GM10248 (cell line): Measurements from ENCODE around the gene CHRNA1.

Source experiments
- CTCF ChIA-PET: fragments of 300-600 bp; sonication (Branson Sonifier 250); formaldehyde crosslinking; extraction: SDS; loops from one replicate; lab custom pipeline; 2021; ENCODE audit warnings: antibody characterized with exemption; lab: Yijun Ruan, JAX
- POLR2A ChIA-PET: fragments of 350-650 bp; sonication (Branson Sonifier 250); formaldehyde crosslinking; extraction: SDS; loops from one replicate; lab custom pipeline; 2020; ENCODE audit warnings: antibody characterized with exemption; lab: Yijun Ruan, JAX
- DNase-seq: peaks from one replicate; pipeline ENCODE4 v3.0.0; 2012; ENCODE audit errors: extremely low spot score
- CTCF ChIP-seq: IDR thresholded peaks from 2 replicates; pipeline ENCODE4 v1.5.1; 2012; ENCODE audit warnings: mild to moderate bottlenecking, low read depth; ENCODE audit errors: extremely low read depth, missing control alignments, control extremely low read depth

CHRNA1 gene

DNA sequence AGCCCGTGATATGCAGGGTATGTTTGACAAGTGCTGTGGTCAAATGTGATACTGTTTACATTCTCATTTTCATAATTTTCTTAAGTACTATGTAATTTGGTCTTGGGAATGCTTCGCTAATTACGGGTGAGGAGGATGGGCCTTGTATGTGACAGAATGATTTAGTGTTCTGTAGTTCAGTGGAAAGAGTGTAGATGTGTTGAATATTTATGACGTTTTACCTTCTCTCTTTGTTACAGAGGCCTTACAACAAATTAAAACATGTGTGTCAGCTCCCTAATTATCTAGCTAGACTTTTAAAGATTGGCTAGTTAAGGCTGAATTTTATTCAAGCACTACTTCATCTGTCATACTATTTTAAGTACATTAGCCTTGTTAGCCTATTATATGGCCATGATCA is 10.6 kb upstream of the CHRNA1 start:
- no peak for DNase-seq
- TF ChIP-seq CTCF, result no peak
- ChIA-PET CTCF (interaction anchor here (1.2 to 3.7 kb wide), 4 partner anchors 14 to 75 kb away, joined by 3 to 12 read pairs (median 5); no protein-coding TSS in a partner anchor), POLR2A (no interaction called here)

GRCh38 chr2:174773215-174773614 is 8.9 kb upstream of the CHRNA1 start:
- ChIA-PET CTCF (interaction anchor here (1.0 to 4.4 kb wide), 5 partner anchors 11 to 509 kb away, joined by 3 to 22 read pairs (median 10); no protein-coding TSS in a partner anchor), POLR2A (no interaction called here)
- no peak for DNase-seq
- no peak for TF ChIP-seq CTCF

DNA sequence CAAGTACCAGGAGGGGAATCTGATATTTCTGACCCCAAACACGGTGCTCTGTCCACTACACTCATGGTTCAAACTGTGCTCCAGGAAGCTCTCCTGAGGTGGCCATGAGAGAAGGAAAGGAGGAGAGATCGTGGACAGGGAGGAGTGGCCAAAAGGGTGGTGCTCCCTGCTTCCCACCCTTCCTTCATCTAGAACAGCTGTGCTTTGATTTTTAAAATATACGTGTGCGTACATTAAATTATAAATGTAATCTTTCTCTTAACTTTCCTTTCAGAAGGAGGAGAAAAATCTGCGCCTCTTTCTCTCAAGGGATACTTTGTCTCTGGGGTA is 8.2 kb upstream of the CHRNA1 start:
- TF ChIP-seq CTCF, result no peak
- DNase-seq, result no peak
- CTCF ChIA-PET, result interaction anchor here (1.0 to 4.4 kb wide), 11 partner anchors 10 to 510 kb away, joined by 3 to 25 read pairs (median 6); no protein-coding TSS in a partner anchor
- POLR2A ChIA-PET, result no interaction called here

GRCh38 chr2:174771631-174772471 is 7.6 kb upstream of the CHRNA1 start:
- peak; percentile 84 for TF ChIP-seq CTCF
- POLR2A ChIA-PET, result no interaction called here
- DNase-seq, result peak; percentile 69
- CTCF ChIA-PET, result interaction anchor here (0.7 to 4.4 kb wide), 25 partner anchors 8 to 1326 kb away, joined by 3 to 25 read pairs (median 3); no protein-coding TSS in a partner anchor

- no peak for TF ChIP-seq CTCF
- ChIA-PET CTCF (interaction anchor here (0.7 to 4.4 kb wide), 22 partner anchors 8 to 1326 kb away, joined by 3 to 25 read pairs (median 3); no protein-coding TSS in a partner anchor), POLR2A (no interaction called here)
- no peak for DNase-seq
These were observed 6.9 kb upstream of the CHRNA1 start for GRCh38 chr2:174771136-174771535.

GRCh38 chr2:174768557-174768956 is 4.3 kb upstream of the CHRNA1 start:
- CTCF ChIA-PET, result no interaction called here
- POLR2A ChIA-PET, result no interaction called here
- TF ChIP-seq CTCF, result no peak

More at GRCh38 chr2:174768557-174768956, 4.3 kb upstream of the CHRNA1 start:
- DNase-seq, result no peak
